Uterus (tissue), 4 donors: Measurements from ENCODE around the gene GNB1. TPM values are rescaled to one million over a fixed set of nuclear protein-coding genes. Genes with fewer than 3 reads are reported as not detected.
"Not testable (repeated sequence)": the region's sequence is repeated elsewhere in the genome, so short reads cannot be mapped to it uniquely, and the experiment has no call there.

Experiments
- DNase-seq, 2 donors: peaks; one replicate each; pipeline ENCODE4 v3.0.0-alpha.2; 2019 to 2020
- H3K27ac ChIP-seq, 2 donors: fragments of 200-600 bp; sonication (generic); 1 replicate in 1 of 2; 2 replicates in 1 of 2; pipeline ENCODE4 v1.5.1; 2016 to 2018
- H3K27me3 ChIP-seq, 2 donors: fragments of 200-600 bp; sonication (generic); one replicate each; pipeline ENCODE4 v1.5.1; 2018 to 2019; ENCODE audit warnings: control low read depth in 1 of 2
- H3K36me3 ChIP-seq, 2 donors: fragments of 200-600 bp; sonication (generic); one replicate each; pipeline ENCODE4 v1.5.1; 2019; ENCODE audit warnings: control low read depth in 1 of 2
- H3K4me1 ChIP-seq, 2 donors: fragments of 200-600 bp; sonication (generic); one replicate each; pipeline ENCODE4 v1.5.1; 2018 to 2019; ENCODE audit warnings: control low read depth in 1 of 2
- H3K4me3 ChIP-seq, 2 donors: fragments of 200-600 bp; sonication (generic); 1 replicate in 1 of 2; 2 replicates in 1 of 2; pipeline ENCODE4 v1.5.1; 2018 to 2019; ENCODE audit warnings: mild to moderate bottlenecking in 1 of 2
- H3K9me3 ChIP-seq, 2 donors: fragments of 200-600 bp; sonication (generic); one replicate each; pipeline ENCODE4 v1.5.1; 2019; ENCODE audit warnings: control low read depth in 1 of 2
- CTCF ChIP-seq, 4 experiments: fragments of 200-600 bp in 2 of 4; fragments of 450-650 bp in 2 of 4; sonication (generic) in 2 of 4; IDR thresholded peaks; one replicate each; pipeline ENCODE4 v1.5.1; 2016 to 2019; ENCODE audit warnings: antibody characterized with exemption in 4 of 4, mild to moderate bottlenecking in 2 of 4, moderate library complexity in 1 of 4
- POLR2A ChIP-seq, 2 donors: fragments of 450-650 bp; IDR thresholded peaks; one replicate each; pipeline ENCODE4 v1.6.1; 2016; ENCODE audit warnings: antibody characterized with exemption in 2 of 2, mild to moderate bottlenecking in 1 of 2, moderate library complexity in 1 of 2
- intact Hi-C: fragments of 100-400 bp; cut with DNase I; formaldehyde crosslinking; loops from one replicate; pipeline ENCODE4 v1.15.1; 2023; ENCODE audit warnings: low total_unique reads
- total RNA-seq, 4 donors: library from RNA; depleted of rRNA in 3 of 4; stranded (reverse); fragments of >200 nt in 3 of 4; gene quantifications; one replicate each; pipeline versions ENCODE4 v1.1.0 to v1.2.4, GENCODE V29; 2014 to 2023
- donor health status: DM: yes; HTN: yes; CAD: no.

GNB1 gene
- total RNA-seq, 4 donors from 2014 or later = 50.2 to 320 (median 104) TPM

GRCh38 chr1:1857096-1857703 lies 33.7 kb downstream of the GNB1 start:
- H3K27me3 ChIP-seq = no peaks in the 10 kb centered on the region
- H3K36me3 ChIP-seq = no peaks in the 10 kb centered on the region
- H3K27ac ChIP-seq = peak overlapping the region; percentile 13 to 83
- H3K4me3 ChIP-seq = no peak overlapping the region
- no peaks in the 10 kb centered on the region for H3K9me3 ChIP-seq
- H3K4me1 ChIP-seq = peaks cover 3 to 12% of the 10 kb centered on the region in 2 donors
- peak in 1 of 2 donors; percentile 22 for DNase-seq
- intact Hi-C loops = no loop called here
- TF ChIP-seq CTCF (IDR thresholded peaks at IDR 0.05) (no peak), POLR2A (IDR thresholded peaks at IDR 0.05) (no peak)

GRCh38 chr1:1856161-1856560 lies 34.7 kb downstream of the GNB1 start:
- H3K9me3 ChIP-seq, H3K27me3 ChIP-seq, H3K36me3 ChIP-seq, DNase-seq, H3K27ac ChIP-seq, intact Hi-C loops, H3K4me3 ChIP-seq: not testable (repeated sequence)
- peaks cover 3 to 12% of the 10 kb centered on the region in 2 donors for H3K4me1 ChIP-seq

- intact Hi-C loops = no loop called here
- H3K27ac ChIP-seq = no peak overlapping the region
Measured at GRCh38 chr1:1853593-1854257, 37.2 kb downstream of the GNB1 start.

GRCh38 chr1:1852619-1853414 lies 38.1 kb downstream of the GNB1 start:
- no peaks in the 10 kb centered on the region for H3K36me3 ChIP-seq
- H3K4me1 ChIP-seq = no peaks in the 10 kb centered on the region
- H3K27me3 ChIP-seq = no peaks in the 10 kb centered on the region
- no peak overlapping the region for H3K27ac ChIP-seq
- TF ChIP-seq CTCF (IDR thresholded peaks at IDR 0.05) (no peak), POLR2A (IDR thresholded peaks at IDR 0.05) (no peak)
- H3K9me3 ChIP-seq = no peaks in the 10 kb centered on the region
- no peak overlapping the region for H3K4me3 ChIP-seq
- intact Hi-C loops = no loop called here
- no peak for DNase-seq

More at GRCh38 chr1:1853593-1854257, 37.2 kb downstream of the GNB1 start:
- TF ChIP-seq CTCF (IDR thresholded peaks at IDR 0.05) = no peak
- TF ChIP-seq POLR2A (IDR thresholded peaks at IDR 0.05) = no peak
- Histone ChIP-seq H3K27me3 (no peaks in the 10 kb centered on the region), H3K36me3 (no peaks in the 10 kb centered on the region), H3K4me3 (no peak overlapping the region), H3K9me3 (no peaks in the 10 kb centered on the region), H3K4me1 (peaks cover 0 to 3% of the 10 kb centered on the region in 2 donors)
- no peak for DNase-seq

- DNase-seq = no peak
- H3K27me3 ChIP-seq = no peaks in the 10 kb centered on the region
- TF ChIP-seq CTCF (IDR thresholded peaks at IDR 0.05) = no peak
- TF ChIP-seq POLR2A (IDR thresholded peaks at IDR 0.05) = no peak
- peak overlapping the region; percentile 2 to 60 for H3K27ac ChIP-seq
- H3K36me3 ChIP-seq = no peaks in the 10 kb centered on the region
- peaks cover 3 to 16% of the 10 kb centered on the region in 2 donors for H3K4me1 ChIP-seq
- no peaks in the 10 kb centered on the region for H3K9me3 ChIP-seq
- H3K4me3 ChIP-seq = no peak overlapping the region
- intact Hi-C loops = no loop called here
Measured at GRCh38 chr1:1847890-1848289, 43.0 kb downstream of the GNB1 start.
